ENCODE results near the gene COX19. TPM values are rescaled to one million over a fixed set of nuclear protein-coding genes. Genes with fewer than 3 reads are reported as not detected.

The COX19 gene
- total and polyA plus RNA-seq, 2 of the 13 experiments (the other 11 are each of a cell fraction or from before 2014, with no cell fraction given): 11.5 to 21.7 TPM

DNA sequence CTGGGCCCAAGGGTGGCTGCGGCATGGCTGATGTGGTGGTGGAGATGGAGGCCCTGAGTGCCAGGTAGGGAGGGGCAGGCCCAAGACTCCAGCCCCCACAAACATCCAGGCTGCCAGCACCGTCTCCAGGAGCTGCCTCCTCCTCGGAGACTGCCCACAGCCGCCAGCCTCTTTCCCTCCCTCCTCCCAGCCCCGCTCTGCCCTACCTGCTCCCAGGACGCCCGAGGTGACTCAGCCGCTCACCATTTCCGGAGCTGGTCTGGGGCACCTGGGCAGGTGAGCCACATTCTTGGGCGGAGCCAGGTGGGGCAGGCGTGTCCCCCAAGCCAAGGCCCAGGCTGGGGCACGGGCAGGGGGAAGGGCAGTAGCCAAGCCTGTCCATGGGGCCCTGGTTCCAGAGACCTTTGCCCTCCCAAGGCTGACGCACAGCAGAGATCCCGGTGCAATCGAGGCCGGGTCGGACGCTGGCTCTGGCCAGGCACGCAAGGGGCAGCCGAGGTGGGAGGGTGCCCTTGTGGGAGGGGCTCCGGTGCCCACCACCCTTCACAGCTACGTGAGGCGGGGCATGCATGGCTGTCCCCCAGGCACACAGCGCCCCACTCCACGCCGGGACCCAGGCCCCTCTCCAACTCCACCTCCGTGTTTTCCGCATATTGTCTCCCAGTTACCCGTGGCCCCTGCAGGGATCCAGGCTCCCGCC lies 29.6 kb downstream of the COX19 start (continued):
- TF ChIP-seq, protein P1, sequence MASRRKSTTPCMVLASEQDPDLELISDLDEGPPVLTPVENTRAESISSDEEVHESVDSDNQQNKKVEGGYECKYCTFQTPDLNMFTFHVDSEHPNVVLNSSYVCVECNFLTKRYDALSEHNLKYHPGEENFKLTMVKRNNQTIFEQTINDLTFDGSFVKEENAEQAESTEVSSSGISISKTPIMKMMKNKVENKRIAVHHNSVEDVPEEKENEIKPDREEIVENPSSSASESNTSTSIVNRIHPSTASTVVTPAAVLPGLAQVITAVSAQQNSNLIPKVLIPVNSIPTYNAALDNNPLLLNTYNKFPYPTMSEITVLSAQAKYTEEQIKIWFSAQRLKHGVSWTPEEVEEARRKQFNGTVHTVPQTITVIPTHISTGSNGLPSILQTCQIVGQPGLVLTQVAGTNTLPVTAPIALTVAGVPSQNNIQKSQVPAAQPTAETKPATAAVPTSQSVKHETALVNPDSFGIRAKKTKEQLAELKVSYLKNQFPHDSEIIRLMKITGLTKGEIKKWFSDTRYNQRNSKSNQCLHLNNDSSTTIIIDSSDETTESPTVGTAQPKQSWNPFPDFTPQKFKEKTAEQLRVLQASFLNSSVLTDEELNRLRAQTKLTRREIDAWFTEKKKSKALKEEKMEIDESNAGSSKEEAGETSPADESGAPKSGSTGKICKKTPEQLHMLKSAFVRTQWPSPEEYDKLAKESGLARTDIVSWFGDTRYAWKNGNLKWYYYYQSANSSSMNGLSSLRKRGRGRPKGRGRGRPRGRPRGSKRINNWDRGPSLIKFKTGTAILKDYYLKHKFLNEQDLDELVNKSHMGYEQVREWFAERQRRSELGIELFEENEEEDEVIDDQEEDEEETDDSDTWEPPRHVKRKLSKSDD (CRISPR knock-in tag; IDR thresholded peaks at IDR 0.05; ENCODE audit: low read depth): peak; percentile 29; the same call in 1 of the 2 replicates
- TF ChIP-seq, protein P2, sequence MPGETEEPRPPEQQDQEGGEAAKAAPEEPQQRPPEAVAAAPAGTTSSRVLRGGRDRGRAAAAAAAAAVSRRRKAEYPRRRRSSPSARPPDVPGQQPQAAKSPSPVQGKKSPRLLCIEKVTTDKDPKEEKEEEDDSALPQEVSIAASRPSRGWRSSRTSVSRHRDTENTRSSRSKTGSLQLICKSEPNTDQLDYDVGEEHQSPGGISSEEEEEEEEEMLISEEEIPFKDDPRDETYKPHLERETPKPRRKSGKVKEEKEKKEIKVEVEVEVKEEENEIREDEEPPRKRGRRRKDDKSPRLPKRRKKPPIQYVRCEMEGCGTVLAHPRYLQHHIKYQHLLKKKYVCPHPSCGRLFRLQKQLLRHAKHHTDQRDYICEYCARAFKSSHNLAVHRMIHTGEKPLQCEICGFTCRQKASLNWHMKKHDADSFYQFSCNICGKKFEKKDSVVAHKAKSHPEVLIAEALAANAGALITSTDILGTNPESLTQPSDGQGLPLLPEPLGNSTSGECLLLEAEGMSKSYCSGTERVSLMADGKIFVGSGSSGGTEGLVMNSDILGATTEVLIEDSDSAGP (CRISPR knock-in tag; IDR thresholded peaks at IDR 0.05; ENCODE audit: borderline replicate concordance): peak; percentile 67; the same call in 1 of the 2 replicates
- TF ChIP-seq RFX5 (IDR thresholded peaks at IDR 0.05; ENCODE audit: low read depth, low read length) (no peak), ZNF337 (CRISPR knock-in tag; IDR thresholded peaks at IDR 0.05; ENCODE audit: borderline replicate concordance, low read depth) (no peak), FOXO4 (CRISPR knock-in tag; conservative IDR thresholded peaks at IDR 0.05) (no peak), GABPB1 (CRISPR knock-in tag; IDR thresholded peaks at IDR 0.05) (peak; percentile 59; the same call in 1 of the 2 replicates), ZNF605 (CRISPR knock-in tag; IDR thresholded peaks at IDR 0.05) (0 out of 2 replicates have a peak, but pooled peaks have one; percentile 24), RBFOX2 (IDR thresholded peaks at IDR 0.05; ENCODE audit: low read depth, low read length) (peak; percentile 68), LCORL (IDR thresholded peaks at IDR 0.05) (no peak), LCORL (CRISPR knock-in tag; IDR thresholded peaks at IDR 0.05) (peak; percentile 67; the same call in 1 of the 2 replicates)
- TF ChIP-seq, protein P3, sequence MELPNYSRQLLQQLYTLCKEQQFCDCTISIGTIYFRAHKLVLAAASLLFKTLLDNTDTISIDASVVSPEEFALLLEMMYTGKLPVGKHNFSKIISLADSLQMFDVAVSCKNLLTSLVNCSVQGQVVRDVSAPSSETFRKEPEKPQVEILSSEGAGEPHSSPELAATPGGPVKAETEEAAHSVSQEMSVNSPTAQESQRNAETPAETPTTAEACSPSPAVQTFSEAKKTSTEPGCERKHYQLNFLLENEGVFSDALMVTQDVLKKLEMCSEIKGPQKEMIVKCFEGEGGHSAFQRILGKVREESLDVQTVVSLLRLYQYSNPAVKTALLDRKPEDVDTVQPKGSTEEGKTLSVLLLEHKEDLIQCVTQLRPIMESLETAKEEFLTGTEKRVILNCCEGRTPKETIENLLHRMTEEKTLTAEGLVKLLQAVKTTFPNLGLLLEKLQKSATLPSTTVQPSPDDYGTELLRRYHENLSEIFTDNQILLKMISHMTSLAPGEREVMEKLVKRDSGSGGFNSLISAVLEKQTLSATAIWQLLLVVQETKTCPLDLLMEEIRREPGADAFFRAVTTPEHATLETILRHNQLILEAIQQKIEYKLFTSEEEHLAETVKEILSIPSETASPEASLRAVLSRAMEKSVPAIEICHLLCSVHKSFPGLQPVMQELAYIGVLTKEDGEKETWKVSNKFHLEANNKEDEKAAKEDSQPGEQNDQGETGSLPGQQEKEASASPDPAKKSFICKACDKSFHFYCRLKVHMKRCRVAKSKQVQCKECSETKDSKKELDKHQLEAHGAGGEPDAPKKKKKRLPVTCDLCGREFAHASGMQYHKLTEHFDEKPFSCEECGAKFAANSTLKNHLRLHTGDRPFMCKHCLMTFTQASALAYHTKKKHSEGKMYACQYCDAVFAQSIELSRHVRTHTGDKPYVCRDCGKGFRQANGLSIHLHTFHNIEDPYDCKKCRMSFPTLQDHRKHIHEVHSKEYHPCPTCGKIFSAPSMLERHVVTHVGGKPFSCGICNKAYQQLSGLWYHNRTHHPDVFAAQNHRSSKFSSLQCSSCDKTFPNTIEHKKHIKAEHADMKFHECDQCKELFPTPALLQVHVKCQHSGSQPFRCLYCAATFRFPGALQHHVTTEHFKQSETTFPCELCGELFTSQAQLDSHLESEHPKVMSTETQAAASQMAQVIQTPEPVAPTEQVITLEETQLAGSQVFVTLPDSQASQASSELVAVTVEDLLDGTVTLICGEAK (IDR thresholded peaks at IDR 0.05): no peak
- TF ChIP-seq, protein P3 (CRISPR knock-in tag; IDR thresholded peaks at IDR 0.05): 0 out of 2 replicates have a peak, but pooled peaks have one; percentile 32
